SK-N-MC (cell line): ENCODE data around the gene FLNA.

Source experiments
- EZH2 ChIP-seq: fragments of 200-600 bp; sonication (generic); IDR thresholded peaks from one replicate; pipeline ENCODE4 v1.6.1; 2017; ENCODE audit warnings: antibody characterized with exemption
- FOXP2 ChIP-seq: optimal IDR thresholded peaks from 2 replicates; pipeline ENCODE3; 2011; ENCODE audit warnings: mild to moderate bottlenecking, moderate library complexity; ENCODE audit not compliant: insufficient read depth; ENCODE audit errors: extremely low read length, control extremely low read depth
- POLR2AphosphoS5 ChIP-seq: IDR thresholded peaks from 2 replicates; pipeline ENCODE4 v1.6.1; 2012; ENCODE audit warnings: mild to moderate bottlenecking, low read depth, low read length, borderline replicate concordance

DNA sequence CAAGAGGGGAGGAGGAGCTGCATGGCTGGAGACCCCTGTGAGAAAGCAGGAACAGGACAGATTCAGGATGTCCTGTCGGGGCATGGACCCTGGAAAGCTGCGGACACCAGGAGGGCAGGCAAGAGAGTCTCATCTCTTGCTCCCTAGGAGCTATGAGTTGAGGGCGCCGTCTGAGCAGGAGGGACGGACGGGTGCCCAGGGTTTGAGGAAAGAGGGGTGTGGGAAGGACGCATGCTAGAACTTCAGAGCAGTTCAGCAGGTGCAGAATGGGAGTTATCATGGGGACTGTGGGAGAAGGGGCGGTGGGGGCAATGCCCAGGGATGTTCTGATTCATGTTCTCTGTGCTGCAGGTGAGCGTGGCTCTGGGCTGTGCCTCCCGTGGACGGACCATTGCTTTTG lies 54.0 kb downstream of the FLNA start:
- no peak for TF ChIP-seq EZH2
- no peak for TF ChIP-seq POLR2AphosphoS5
- no peak for TF ChIP-seq FOXP2
